HG02973 (cell line): Measurements from ENCODE around the gene TMCO4.

ENCODE experiments used
- ATAC-seq: cut with Tn5 transposase; IDR thresholded peaks from one replicate; pipeline ENCODE4 v1.9.1; 2021; ENCODE audit warnings: moderate library complexity; ENCODE audit not compliant: unreplicated experiment

The TMCO4 gene

GRCh38 chr1:19776933-19777332 lies 22.8 kb downstream of the TMCO4 start:
- no peak for ATAC-seq

GRCh38 chr1:19776287-19776686 lies 23.4 kb downstream of the TMCO4 start:
- no peak for ATAC-seq

GRCh38 chr1:19775831-19776230 lies 23.9 kb downstream of the TMCO4 start:
- ATAC-seq, result no peak

- no peak for ATAC-seq
Measured at GRCh38 chr1:19775317-19775716, 24.4 kb downstream of the TMCO4 start.

- ATAC-seq, result no peak
Measured at GRCh38 chr1:19774180-19774785, 25.4 kb downstream of the TMCO4 start.

GRCh38 chr1:19773485-19773884 lies 26.2 kb downstream of the TMCO4 start:
- ATAC-seq, result no peak

- no peak for ATAC-seq
Measured at GRCh38 chr1:19772053-19772452, 27.7 kb downstream of the TMCO4 start.

- no peak for ATAC-seq
Measured at GRCh38 chr1:19771350-19771749, 28.4 kb downstream of the TMCO4 start.

- ATAC-seq, result no peak
Measured at GRCh38 chr1:19770436-19771190, 29.1 kb downstream of the TMCO4 start.

GRCh38 chr1:19769211-19769932 lies 30.3 kb downstream of the TMCO4 start:
- ATAC-seq, result no peak

GRCh38 chr1:19768353-19769210 lies 31.1 kb downstream of the TMCO4 start:
- ATAC-seq, result no peak

- no peak for ATAC-seq
Measured at GRCh38 chr1:19765623-19766022, 34.1 kb downstream of the TMCO4 start.

- no peak for ATAC-seq
Measured at GRCh38 chr1:19764848-19765247, 34.9 kb downstream of the TMCO4 start.

- ATAC-seq, result no peak
Measured at GRCh38 chr1:19762175-19762779, 37.4 kb downstream of the TMCO4 start.

- ATAC-seq, result no peak
Measured at GRCh38 chr1:19759740-19760089, 40.0 kb downstream of the TMCO4 start.

GRCh38 chr1:19758227-19758830 lies 41.4 kb downstream of the TMCO4 start:
- no peak for ATAC-seq

- ATAC-seq, result no peak
Measured at GRCh38 chr1:19757641-19758040, 42.1 kb downstream of the TMCO4 start.

- ATAC-seq, result no peak
Measured at GRCh38 chr1:19756480-19756879, 43.2 kb downstream of the TMCO4 start.

- no peak for ATAC-seq
Measured at GRCh38 chr1:19754482-19754881, 45.2 kb downstream of the TMCO4 start.

GRCh38 chr1:19752083-19752696 lies 47.5 kb downstream of the TMCO4 start:
- no peak for ATAC-seq
